Inferior parietal cortex (tissue), 1 donor: ENCODE measurements around the gene VTI1A.

Experiments
- DNase-seq: peaks from one replicate; pipeline ENCODE4 v3.0.0-alpha.2; 2016; ENCODE audit errors: extremely low spot score

The VTI1A gene

GRCh38 chr10:112677689-112678088 lies 230.7 kb downstream of the VTI1A start:
- DNase-seq: no peak

- DNase-seq: no peak
These were observed 231.6 kb downstream of the VTI1A start for GRCh38 chr10:112678581-112678980.

- DNase-seq: no peak
These were observed 232.0 kb downstream of the VTI1A start for GRCh38 chr10:112678987-112679386.

- DNase-seq: no peak
These were observed 232.4 kb downstream of the VTI1A start for GRCh38 chr10:112679392-112679791.

GRCh38 chr10:112680586-112680985 lies 233.6 kb downstream of the VTI1A start:
- no peak for DNase-seq

GRCh38 chr10:112687647-112688046 lies 240.6 kb downstream of the VTI1A start:
- no peak for DNase-seq

GRCh38 chr10:112689327-112690072 lies 242.5 kb downstream of the VTI1A start:
- no peak for DNase-seq

- no peak for DNase-seq
These were observed 248.5 kb downstream of the VTI1A start for GRCh38 chr10:112695539-112695938.

GRCh38 chr10:112696592-112696991 lies 249.6 kb downstream of the VTI1A start:
- no peak for DNase-seq

- no peak for DNase-seq
These were observed 251.3 kb downstream of the VTI1A start for GRCh38 chr10:112698133-112698817.

- no peak for DNase-seq
These were observed 251.8 kb downstream of the VTI1A start for GRCh38 chr10:112698818-112699164.

GRCh38 chr10:112700215-112700671 lies 253.2 kb downstream of the VTI1A start:
- no peak for DNase-seq

GRCh38 chr10:112701211-112701877 lies 254.3 kb downstream of the VTI1A start:
- no peak for DNase-seq

- DNase-seq: no peak
These were observed 254.9 kb downstream of the VTI1A start for GRCh38 chr10:112701878-112702255.

GRCh38 chr10:112706577-112706976 lies 259.6 kb downstream of the VTI1A start:
- DNase-seq: no peak

- no peak for DNase-seq
These were observed 261.4 kb downstream of the VTI1A start for GRCh38 chr10:112708461-112708860.

- DNase-seq: no peak
These were observed 263.5 kb downstream of the VTI1A start for GRCh38 chr10:112710528-112710927.

GRCh38 chr10:112711366-112711765 lies 264.4 kb downstream of the VTI1A start:
- no peak for DNase-seq

- DNase-seq: no peak
These were observed 265.5 kb downstream of the VTI1A start for GRCh38 chr10:112712536-112712935.

- no peak for DNase-seq
These were observed 266.4 kb downstream of the VTI1A start for GRCh38 chr10:112713411-112713810.

- no peak for DNase-seq
These were observed 268.6 kb downstream of the VTI1A start for GRCh38 chr10:112715581-112715980.

- DNase-seq: no peak
These were observed 269.1 kb downstream of the VTI1A start for GRCh38 chr10:112716076-112716475.

- DNase-seq: no peak
These were observed 270.0 kb downstream of the VTI1A start for GRCh38 chr10:112716924-112717413.
